NCI-H146 treated with DMSO at 0.1 percent for 48 hours (cell line): ENCODE results near the gene SDCCAG8.
A peak's percentile ranks its signal among the peaks of the same experiment; 100 is the strongest.

ENCODE experiments used
- DNase-seq: peaks from one replicate; lab custom pipeline; 2025; ENCODE audit not compliant: unreplicated experiment; lab: John Stamatoyannopoulos, UW

SDCCAG8 gene

GRCh38 chr1:243415663-243416408 lies 160.0 kb downstream of the SDCCAG8 start:
- no peak for DNase-seq

GRCh38 chr1:243416495-243416894 lies 160.7 kb downstream of the SDCCAG8 start:
- DNase-seq: no peak

- DNase-seq: no peak
Measured at GRCh38 chr1:243420016-243420945, 164.4 kb downstream of the SDCCAG8 start.

- no peak for DNase-seq
Measured at GRCh38 chr1:243420946-243421685, 165.3 kb downstream of the SDCCAG8 start.

- no peak for DNase-seq
Measured at GRCh38 chr1:243421784-243422183, 165.9 kb downstream of the SDCCAG8 start.

- no peak for DNase-seq
Measured at GRCh38 chr1:243422362-243422761, 166.5 kb downstream of the SDCCAG8 start.

GRCh38 chr1:243428084-243428483 lies 172.2 kb downstream of the SDCCAG8 start:
- DNase-seq: no peak

GRCh38 chr1:243428617-243429342 lies 172.9 kb downstream of the SDCCAG8 start:
- DNase-seq: no peak

- no peak for DNase-seq
Measured at GRCh38 chr1:243431591-243431990, 175.8 kb downstream of the SDCCAG8 start.

GRCh38 chr1:243432136-243432535 lies 176.3 kb downstream of the SDCCAG8 start:
- DNase-seq: no peak

GRCh38 chr1:243433737-243434370 lies 178.0 kb downstream of the SDCCAG8 start:
- DNase-seq: peak; percentile 92

- no peak for DNase-seq
Measured at GRCh38 chr1:243434594-243434993, 178.8 kb downstream of the SDCCAG8 start.

- DNase-seq: no peak
Measured at GRCh38 chr1:243435836-243436235, 180.0 kb downstream of the SDCCAG8 start.

- no peak for DNase-seq
Measured at GRCh38 chr1:243438146-243438545, 182.3 kb downstream of the SDCCAG8 start.

GRCh38 chr1:243438815-243439214 lies 183.0 kb downstream of the SDCCAG8 start:
- no peak for DNase-seq

- DNase-seq: no peak
Measured at GRCh38 chr1:243440406-243440805, 184.6 kb downstream of the SDCCAG8 start.

- no peak for DNase-seq
Measured at GRCh38 chr1:243441601-243442000, 185.8 kb downstream of the SDCCAG8 start.

- no peak for DNase-seq
Measured at GRCh38 chr1:243443557-243443956, 187.7 kb downstream of the SDCCAG8 start.

- no peak for DNase-seq
Measured at GRCh38 chr1:243447347-243447746, 191.5 kb downstream of the SDCCAG8 start.

- no peak for DNase-seq
Measured at GRCh38 chr1:243447844-243448243, 192.0 kb downstream of the SDCCAG8 start.
